ENCODE data around the gene PATZ1. TPM values are rescaled to one million over a fixed set of nuclear protein-coding genes. Genes with fewer than 3 reads are reported as not detected.
A peak's percentile ranks its signal among the peaks of the same experiment; 100 is the strongest.

The PATZ1 gene
- total RNA-seq, 1 experiment from 2014 or later, result 60.5 TPM

DNA sequence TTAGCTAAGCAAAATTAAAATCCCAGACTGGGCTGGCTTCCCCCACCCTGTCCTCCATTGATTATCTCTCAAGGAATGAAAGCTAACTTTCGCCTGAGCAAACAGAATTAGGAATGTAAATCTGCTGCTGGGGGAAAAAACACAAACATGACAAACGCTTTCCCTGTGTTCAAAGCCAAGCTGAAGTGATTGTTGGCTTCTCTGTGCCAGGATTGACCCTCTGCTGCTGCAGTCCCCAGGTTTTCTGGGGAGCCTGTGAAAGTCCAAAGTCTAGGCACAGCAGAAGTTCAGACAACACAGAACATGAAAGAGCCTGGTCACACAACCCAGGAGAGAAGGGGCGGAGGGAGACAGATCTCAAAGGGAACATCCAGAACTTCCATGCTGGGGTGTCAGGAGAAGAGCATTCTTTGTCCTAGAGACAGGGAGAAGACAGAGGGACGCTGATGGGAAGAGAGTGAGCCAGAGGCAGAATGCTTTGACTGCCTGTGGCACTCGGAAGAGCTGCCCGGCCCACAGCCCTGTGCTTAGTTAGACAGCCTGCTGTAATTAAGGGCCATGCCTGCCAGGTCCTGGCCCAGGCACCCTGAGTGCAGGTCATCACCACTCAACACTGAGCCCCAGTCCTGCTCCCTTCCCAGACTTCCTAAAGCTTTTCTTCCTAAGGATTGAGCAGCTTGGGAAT, 6.9 kb downstream of the PATZ1 start (continued):
- TF ChIP-seq, protein P1, sequence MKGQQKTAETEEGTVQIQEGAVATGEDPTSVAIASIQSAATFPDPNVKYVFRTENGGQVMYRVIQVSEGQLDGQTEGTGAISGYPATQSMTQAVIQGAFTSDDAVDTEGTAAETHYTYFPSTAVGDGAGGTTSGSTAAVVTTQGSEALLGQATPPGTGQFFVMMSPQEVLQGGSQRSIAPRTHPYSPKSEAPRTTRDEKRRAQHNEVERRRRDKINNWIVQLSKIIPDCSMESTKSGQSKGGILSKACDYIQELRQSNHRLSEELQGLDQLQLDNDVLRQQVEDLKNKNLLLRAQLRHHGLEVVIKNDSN (CRISPR knock-in tag; IDR thresholded peaks at IDR 0.05), result no peak
- no peak for TF ChIP-seq ZBTB21 (CRISPR knock-in tag; IDR thresholded peaks at IDR 0.05; ENCODE audit: borderline replicate concordance)
- TF ChIP-seq, protein P2, sequence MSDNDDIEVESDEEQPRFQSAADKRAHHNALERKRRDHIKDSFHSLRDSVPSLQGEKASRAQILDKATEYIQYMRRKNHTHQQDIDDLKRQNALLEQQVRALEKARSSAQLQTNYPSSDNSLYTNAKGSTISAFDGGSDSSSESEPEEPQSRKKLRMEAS (CRISPR knock-in tag; IDR thresholded peaks at IDR 0.05), result no peak
- TF ChIP-seq PRRX2 (CRISPR knock-in tag; IDR thresholded peaks at IDR 0.05), result no peak
- TF ChIP-seq CREM (CRISPR knock-in tag; IDR thresholded peaks at IDR 0.05), result no peak
- no peak for TF ChIP-seq NFATC4 (CRISPR knock-in tag; IDR thresholded peaks at IDR 0.05)
- no peak for TF ChIP-seq NFE2L1 (CRISPR knock-in tag; IDR thresholded peaks at IDR 0.05)

DNA sequence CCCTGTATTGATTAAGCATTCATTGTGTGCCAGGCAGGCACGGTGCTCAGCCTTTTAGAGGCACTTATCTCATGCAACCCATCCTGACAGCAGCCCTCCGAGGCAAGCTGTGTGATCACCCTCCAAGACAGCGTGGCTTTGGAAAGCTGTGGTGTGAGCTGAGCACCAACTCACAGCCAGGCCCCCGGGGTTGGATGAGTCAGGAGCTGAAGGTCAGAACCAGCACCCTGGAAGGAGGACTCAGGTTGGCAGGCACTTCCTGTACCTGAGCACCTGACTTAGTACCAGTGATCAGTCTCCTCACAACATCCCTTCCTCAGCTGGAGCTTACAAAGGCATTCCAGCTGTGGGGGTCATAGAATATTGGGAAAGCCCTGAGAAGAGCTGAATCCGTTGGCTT, 9.0 kb downstream of the PATZ1 start:
- ChIA-PET POLR2A (interaction anchor here (0.6 kb wide), 1 partner anchor 251 kb away, joined by 3 read pairs; no protein-coding TSS in a partner anchor), CTCF (interaction anchor here (2.4 kb wide), 1 partner anchor 24 kb away, joined by 11 read pairs; no protein-coding TSS in a partner anchor)
- Mint-ChIP-seq H3K4me3 (no peak overlapping the region), H3K36me3 (peaks cover 80% of the 10 kb centered on the region), H3K27me3 (ENCODE audit: low read depth) (no peaks in the 10 kb centered on the region), H3K9me3 (no peaks in the 10 kb centered on the region), H3K4me1 (peaks cover 27% of the 10 kb centered on the region), H3K27ac (peak overlapping the region; percentile 65)
- ATAC-seq (no peak), DNase-seq (ENCODE audit: low spot score) (no peak)
- no peak for TF ChIP-seq JAZF1 (CRISPR knock-in tag; IDR thresholded peaks at IDR 0.05)
- TF ChIP-seq, protein P3, sequence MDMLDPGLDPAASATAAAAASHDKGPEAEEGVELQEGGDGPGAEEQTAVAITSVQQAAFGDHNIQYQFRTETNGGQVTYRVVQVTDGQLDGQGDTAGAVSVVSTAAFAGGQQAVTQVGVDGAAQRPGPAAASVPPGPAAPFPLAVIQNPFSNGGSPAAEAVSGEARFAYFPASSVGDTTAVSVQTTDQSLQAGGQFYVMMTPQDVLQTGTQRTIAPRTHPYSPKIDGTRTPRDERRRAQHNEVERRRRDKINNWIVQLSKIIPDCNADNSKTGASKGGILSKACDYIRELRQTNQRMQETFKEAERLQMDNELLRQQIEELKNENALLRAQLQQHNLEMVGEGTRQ (CRISPR knock-in tag; IDR thresholded peaks at IDR 0.05), result no peak
- no peak for TF ChIP-seq RELA (CRISPR knock-in tag; IDR thresholded peaks at IDR 0.05; ENCODE audit: borderline replicate concordance)
- TF ChIP-seq, protein P4, sequence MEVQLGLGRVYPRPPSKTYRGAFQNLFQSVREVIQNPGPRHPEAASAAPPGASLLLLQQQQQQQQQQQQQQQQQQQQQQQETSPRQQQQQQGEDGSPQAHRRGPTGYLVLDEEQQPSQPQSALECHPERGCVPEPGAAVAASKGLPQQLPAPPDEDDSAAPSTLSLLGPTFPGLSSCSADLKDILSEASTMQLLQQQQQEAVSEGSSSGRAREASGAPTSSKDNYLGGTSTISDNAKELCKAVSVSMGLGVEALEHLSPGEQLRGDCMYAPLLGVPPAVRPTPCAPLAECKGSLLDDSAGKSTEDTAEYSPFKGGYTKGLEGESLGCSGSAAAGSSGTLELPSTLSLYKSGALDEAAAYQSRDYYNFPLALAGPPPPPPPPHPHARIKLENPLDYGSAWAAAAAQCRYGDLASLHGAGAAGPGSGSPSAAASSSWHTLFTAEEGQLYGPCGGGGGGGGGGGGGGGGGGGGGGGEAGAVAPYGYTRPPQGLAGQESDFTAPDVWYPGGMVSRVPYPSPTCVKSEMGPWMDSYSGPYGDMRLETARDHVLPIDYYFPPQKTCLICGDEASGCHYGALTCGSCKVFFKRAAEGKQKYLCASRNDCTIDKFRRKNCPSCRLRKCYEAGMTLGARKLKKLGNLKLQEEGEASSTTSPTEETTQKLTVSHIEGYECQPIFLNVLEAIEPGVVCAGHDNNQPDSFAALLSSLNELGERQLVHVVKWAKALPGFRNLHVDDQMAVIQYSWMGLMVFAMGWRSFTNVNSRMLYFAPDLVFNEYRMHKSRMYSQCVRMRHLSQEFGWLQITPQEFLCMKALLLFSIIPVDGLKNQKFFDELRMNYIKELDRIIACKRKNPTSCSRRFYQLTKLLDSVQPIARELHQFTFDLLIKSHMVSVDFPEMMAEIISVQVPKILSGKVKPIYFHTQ (CRISPR knock-in tag; IDR thresholded peaks at IDR 0.05), result no peak
- TF ChIP-seq, protein P5, sequence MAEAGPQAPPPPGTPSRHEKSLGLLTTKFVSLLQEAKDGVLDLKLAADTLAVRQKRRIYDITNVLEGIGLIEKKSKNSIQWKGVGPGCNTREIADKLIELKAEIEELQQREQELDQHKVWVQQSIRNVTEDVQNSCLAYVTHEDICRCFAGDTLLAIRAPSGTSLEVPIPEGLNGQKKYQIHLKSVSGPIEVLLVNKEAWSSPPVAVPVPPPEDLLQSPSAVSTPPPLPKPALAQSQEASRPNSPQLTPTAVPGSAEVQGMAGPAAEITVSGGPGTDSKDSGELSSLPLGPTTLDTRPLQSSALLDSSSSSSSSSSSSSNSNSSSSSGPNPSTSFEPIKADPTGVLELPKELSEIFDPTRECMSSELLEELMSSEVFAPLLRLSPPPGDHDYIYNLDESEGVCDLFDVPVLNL (CRISPR knock-in tag; IDR thresholded peaks at IDR 0.05; ENCODE audit: borderline replicate concordance, low read depth), result no peak
- TF ChIP-seq, protein P1 (CRISPR knock-in tag; IDR thresholded peaks at IDR 0.05), result no peak
- no peak for TF ChIP-seq MYBL2 (CRISPR knock-in tag; IDR thresholded peaks at IDR 0.05)
- no peak for TF ChIP-seq KAT7 (CRISPR knock-in tag; IDR thresholded peaks at IDR 0.05; ENCODE audit: borderline replicate concordance)
- no peak for TF ChIP-seq RORB (CRISPR knock-in tag; IDR thresholded peaks at IDR 0.05)
- TF ChIP-seq CREB1 (CRISPR knock-in tag; IDR thresholded peaks at IDR 0.05), result no peak
- TF ChIP-seq NFYB (CRISPR knock-in tag; conservative IDR thresholded peaks at IDR 0.05; ENCODE audit: low read depth), result no peak
- TF ChIP-seq, protein P6, sequence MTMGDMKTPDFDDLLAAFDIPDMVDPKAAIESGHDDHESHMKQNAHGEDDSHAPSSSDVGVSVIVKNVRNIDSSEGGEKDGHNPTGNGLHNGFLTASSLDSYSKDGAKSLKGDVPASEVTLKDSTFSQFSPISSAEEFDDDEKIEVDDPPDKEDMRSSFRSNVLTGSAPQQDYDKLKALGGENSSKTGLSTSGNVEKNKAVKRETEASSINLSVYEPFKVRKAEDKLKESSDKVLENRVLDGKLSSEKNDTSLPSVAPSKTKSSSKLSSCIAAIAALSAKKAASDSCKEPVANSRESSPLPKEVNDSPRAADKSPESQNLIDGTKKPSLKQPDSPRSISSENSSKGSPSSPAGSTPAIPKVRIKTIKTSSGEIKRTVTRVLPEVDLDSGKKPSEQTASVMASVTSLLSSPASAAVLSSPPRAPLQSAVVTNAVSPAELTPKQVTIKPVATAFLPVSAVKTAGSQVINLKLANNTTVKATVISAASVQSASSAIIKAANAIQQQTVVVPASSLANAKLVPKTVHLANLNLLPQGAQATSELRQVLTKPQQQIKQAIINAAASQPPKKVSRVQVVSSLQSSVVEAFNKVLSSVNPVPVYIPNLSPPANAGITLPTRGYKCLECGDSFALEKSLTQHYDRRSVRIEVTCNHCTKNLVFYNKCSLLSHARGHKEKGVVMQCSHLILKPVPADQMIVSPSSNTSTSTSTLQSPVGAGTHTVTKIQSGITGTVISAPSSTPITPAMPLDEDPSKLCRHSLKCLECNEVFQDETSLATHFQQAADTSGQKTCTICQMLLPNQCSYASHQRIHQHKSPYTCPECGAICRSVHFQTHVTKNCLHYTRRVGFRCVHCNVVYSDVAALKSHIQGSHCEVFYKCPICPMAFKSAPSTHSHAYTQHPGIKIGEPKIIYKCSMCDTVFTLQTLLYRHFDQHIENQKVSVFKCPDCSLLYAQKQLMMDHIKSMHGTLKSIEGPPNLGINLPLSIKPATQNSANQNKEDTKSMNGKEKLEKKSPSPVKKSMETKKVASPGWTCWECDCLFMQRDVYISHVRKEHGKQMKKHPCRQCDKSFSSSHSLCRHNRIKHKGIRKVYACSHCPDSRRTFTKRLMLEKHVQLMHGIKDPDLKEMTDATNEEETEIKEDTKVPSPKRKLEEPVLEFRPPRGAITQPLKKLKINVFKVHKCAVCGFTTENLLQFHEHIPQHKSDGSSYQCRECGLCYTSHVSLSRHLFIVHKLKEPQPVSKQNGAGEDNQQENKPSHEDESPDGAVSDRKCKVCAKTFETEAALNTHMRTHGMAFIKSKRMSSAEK (CRISPR knock-in tag; IDR thresholded peaks at IDR 0.05; ENCODE audit: borderline replicate concordance), result no peak
- TF ChIP-seq, protein P7, sequence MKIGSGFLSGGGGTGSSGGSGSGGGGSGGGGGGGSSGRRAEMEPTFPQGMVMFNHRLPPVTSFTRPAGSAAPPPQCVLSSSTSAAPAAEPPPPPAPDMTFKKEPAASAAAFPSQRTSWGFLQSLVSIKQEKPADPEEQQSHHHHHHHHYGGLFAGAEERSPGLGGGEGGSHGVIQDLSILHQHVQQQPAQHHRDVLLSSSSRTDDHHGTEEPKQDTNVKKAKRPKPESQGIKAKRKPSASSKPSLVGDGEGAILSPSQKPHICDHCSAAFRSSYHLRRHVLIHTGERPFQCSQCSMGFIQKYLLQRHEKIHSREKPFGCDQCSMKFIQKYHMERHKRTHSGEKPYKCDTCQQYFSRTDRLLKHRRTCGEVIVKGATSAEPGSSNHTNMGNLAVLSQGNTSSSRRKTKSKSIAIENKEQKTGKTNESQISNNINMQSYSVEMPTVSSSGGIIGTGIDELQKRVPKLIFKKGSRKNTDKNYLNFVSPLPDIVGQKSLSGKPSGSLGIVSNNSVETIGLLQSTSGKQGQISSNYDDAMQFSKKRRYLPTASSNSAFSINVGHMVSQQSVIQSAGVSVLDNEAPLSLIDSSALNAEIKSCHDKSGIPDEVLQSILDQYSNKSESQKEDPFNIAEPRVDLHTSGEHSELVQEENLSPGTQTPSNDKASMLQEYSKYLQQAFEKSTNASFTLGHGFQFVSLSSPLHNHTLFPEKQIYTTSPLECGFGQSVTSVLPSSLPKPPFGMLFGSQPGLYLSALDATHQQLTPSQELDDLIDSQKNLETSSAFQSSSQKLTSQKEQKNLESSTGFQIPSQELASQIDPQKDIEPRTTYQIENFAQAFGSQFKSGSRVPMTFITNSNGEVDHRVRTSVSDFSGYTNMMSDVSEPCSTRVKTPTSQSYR (CRISPR knock-in tag; IDR thresholded peaks at IDR 0.05), result no peak
- no peak for TF ChIP-seq NR2C2 (CRISPR knock-in tag; IDR thresholded peaks at IDR 0.05)
- no peak for TF ChIP-seq OVOL2 (CRISPR knock-in tag; IDR thresholded peaks at IDR 0.05; ENCODE audit: borderline replicate concordance)
- no peak for TF ChIP-seq PRRX2 (CRISPR knock-in tag; IDR thresholded peaks at IDR 0.05)

All from WTC11 (cell line).